ENCODE measurements around the gene SLC37A3.

Gene SLC37A3

DNA sequence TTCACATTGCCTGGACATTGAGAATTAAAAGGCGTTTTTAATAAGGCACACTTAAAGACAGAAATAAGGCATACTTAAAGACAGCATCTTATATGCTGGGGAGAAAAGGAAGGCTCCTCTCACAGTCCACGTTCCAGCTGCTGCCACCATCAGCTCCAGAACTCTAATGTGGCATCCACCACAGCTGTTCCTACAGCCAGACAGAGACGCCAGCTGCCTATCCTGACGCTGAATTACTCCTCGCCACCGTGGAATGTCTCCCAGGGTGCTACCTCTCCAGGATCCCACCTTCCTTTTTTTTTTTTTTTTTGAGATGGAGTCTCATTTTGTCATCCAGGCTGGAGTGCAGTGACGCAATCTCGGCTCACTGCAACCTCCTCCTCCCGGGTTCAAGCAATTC, 30.8 kb downstream of the SLC37A3 start:
- DNase-seq (ENCODE audit: low read depth), result no peak
- no peak overlapping the region for H3K4me3 ChIP-seq (ENCODE audit: low read depth, low read length)
- TF ChIP-seq, protein P1, sequence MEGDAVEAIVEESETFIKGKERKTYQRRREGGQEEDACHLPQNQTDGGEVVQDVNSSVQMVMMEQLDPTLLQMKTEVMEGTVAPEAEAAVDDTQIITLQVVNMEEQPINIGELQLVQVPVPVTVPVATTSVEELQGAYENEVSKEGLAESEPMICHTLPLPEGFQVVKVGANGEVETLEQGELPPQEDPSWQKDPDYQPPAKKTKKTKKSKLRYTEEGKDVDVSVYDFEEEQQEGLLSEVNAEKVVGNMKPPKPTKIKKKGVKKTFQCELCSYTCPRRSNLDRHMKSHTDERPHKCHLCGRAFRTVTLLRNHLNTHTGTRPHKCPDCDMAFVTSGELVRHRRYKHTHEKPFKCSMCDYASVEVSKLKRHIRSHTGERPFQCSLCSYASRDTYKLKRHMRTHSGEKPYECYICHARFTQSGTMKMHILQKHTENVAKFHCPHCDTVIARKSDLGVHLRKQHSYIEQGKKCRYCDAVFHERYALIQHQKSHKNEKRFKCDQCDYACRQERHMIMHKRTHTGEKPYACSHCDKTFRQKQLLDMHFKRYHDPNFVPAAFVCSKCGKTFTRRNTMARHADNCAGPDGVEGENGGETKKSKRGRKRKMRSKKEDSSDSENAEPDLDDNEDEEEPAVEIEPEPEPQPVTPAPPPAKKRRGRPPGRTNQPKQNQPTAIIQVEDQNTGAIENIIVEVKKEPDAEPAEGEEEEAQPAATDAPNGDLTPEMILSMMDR (IDR thresholded peaks at IDR 0.05; ENCODE audit: insufficient read depth, low read depth, low read length, missing control alignments), result no peak

DNA sequence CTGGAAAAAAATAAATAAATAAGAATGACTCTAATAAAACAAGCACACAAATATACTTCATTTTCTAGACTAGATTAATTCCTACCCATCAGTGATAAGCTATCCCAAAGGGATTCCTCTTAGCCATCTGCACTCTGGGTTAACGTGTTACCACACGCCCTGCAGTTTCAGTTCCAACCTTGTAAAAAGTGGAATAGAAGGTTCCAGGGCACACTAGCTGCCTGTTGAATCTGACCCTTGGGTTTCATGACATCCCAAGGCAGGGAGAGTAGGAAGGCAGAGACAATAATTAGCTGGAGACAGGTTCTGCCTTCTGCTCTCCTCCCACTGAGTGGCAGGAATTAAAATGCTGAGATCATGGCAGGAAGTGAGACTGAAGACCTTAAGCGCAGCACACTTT, 33.5 kb downstream of the SLC37A3 start:
- TF ChIP-seq, protein P1 (IDR thresholded peaks at IDR 0.05; ENCODE audit: insufficient read depth, low read depth, low read length, missing control alignments), result no peak
- H3K4me3 ChIP-seq (ENCODE audit: low read depth, low read length), result no peak overlapping the region
- DNase-seq (ENCODE audit: low read depth), result no peak

DNA sequence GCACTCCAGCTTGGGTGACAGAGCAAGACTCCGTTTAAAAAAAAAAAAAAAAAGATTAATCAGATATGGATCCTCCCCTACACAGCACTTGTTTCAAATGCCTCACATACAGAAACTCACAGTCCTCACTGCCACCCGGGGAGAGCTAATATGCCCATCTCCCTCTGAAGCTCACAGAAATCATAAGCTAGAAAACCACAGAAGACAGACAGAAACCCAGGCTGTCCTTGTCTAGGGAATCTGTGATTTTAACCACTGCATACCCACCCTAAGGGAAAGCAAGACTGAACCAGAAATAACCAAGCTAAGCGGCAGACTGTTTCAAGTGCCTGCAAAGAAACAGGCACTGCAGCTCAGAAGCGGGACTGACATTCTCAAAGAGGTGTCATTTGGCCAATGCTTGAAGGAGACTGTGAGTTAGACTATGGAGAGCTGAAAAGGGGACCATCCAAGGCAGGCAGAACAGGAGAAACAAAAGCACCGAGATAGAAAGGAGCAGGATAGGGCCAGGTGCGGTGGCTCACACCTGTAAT, 37.6 kb downstream of the SLC37A3 start:
- TF ChIP-seq, protein P1 (IDR thresholded peaks at IDR 0.05; ENCODE audit: insufficient read depth, low read depth, low read length, missing control alignments), result no peak

DNA sequence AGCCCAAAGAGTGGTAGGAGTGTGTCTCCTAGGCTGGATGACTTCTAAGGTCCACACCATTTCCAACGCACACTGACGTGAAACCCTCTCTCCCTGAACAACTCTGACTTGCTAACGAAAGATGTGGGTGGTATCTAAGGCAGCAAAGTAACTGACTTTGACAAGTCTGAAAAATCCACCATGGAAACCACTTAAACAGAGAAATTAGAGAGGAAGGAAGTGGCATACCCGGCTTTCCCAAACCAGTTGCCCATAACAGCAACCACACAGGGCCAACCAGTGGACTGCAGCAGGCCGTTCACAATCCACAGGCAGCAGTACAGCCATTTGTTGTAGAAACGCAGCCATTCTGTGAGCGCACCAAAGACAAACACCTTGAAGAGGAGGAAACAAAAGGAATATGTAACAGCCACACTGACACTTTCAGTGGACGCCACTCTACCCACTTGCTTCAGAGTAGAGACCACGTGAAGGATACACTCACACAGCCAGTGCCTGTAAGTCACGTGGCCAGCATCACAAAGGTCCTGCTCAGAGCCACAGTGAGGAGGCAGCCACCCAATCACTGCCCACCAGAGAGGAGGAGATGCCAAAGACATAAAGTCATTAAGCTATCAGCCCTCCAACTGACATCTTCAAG, 39.8 kb downstream of the SLC37A3 start:
- H3K4me3 ChIP-seq (ENCODE audit: low read depth, low read length), result no peak overlapping the region
- no peak for DNase-seq (ENCODE audit: low read depth)
- TF ChIP-seq, protein P1 (IDR thresholded peaks at IDR 0.05; ENCODE audit: insufficient read depth, low read depth, low read length, missing control alignments), result no peak

More for the DNA sequence above, 37.6 kb downstream of the SLC37A3 start:
- DNase-seq (ENCODE audit: low read depth), result no peak
- no peak overlapping the region for H3K4me3 ChIP-seq (ENCODE audit: low read depth, low read length)

DNA sequence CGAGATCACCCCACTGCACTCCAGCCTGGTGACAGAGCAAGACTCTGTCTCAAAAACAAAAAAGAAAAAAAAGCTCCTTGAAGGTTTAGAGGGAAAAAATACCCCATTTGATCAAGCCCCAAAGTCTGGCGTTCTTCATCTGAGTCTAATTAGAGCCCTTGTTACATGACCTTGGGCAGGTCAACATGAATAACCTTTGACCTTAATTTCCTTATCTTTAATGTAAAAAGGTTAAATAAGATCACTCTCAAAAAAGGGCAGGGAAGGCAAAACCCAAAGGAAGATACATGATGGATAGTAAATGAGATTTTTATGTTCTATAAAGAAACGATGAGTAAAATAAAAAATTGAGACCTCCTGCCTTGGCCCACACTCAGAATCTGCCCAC, 40.3 kb downstream of the SLC37A3 start:
- no peak for DNase-seq (ENCODE audit: low read depth)
- no peak overlapping the region for H3K4me3 ChIP-seq (ENCODE audit: low read depth, low read length)
- TF ChIP-seq, protein P1 (IDR thresholded peaks at IDR 0.05; ENCODE audit: insufficient read depth, low read depth, low read length, missing control alignments), result no peak

DNA sequence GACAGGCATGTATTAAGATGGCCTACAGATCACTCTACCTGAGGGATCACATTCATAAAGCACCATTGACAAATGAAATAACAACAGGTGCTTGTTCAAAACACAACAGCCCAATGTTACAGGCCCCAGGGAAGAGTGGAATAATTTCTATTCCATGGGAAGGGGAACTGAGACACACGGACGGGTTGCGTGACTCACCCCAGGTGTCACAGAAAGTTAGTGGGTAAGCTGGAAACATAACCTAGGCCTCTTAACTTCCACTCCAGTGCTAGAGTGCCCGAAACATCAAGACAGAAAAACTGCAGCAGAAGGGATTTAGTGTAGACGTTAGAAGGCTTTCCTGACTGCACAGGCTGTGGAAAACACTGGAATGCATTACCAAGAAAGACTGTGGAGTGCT, 48.3 kb downstream of the SLC37A3 start:
- H3K4me3 ChIP-seq (ENCODE audit: low read depth, low read length), result no peak overlapping the region
- DNase-seq (ENCODE audit: low read depth), result no peak
- TF ChIP-seq, protein P1 (IDR thresholded peaks at IDR 0.05; ENCODE audit: insufficient read depth, low read depth, low read length, missing control alignments), result no peak

Measured in GM12865 (cell line).